ENCODE results near the gene TAF11.

DNA sequence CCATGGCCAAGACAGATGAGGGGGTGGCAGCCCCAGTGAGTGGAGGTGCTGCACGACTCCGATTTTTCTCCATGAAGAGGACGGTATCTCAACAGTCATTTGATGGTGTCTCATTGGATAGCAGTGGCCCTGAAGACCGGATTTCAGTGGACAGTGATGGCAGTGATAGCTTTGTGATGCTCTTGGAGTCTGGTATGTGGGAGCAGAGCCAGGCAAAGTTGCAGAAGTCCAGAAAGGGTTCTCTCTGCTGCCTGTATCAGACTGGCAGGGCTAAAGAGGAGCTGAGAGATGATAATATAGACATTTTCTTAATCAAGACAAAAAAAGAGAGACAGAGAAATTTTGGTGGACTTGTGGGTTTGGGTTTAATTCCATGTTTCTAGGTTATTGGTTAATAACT is 23.8 kb downstream of the TAF11 start:
- TF ChIP-seq, protein P1, sequence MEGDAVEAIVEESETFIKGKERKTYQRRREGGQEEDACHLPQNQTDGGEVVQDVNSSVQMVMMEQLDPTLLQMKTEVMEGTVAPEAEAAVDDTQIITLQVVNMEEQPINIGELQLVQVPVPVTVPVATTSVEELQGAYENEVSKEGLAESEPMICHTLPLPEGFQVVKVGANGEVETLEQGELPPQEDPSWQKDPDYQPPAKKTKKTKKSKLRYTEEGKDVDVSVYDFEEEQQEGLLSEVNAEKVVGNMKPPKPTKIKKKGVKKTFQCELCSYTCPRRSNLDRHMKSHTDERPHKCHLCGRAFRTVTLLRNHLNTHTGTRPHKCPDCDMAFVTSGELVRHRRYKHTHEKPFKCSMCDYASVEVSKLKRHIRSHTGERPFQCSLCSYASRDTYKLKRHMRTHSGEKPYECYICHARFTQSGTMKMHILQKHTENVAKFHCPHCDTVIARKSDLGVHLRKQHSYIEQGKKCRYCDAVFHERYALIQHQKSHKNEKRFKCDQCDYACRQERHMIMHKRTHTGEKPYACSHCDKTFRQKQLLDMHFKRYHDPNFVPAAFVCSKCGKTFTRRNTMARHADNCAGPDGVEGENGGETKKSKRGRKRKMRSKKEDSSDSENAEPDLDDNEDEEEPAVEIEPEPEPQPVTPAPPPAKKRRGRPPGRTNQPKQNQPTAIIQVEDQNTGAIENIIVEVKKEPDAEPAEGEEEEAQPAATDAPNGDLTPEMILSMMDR (conservative IDR thresholded peaks at IDR 0.05; ENCODE audit: low read length): no peak
- no peak for TF ChIP-seq EZH2phosphoT487 (IDR thresholded peaks at IDR 0.05; ENCODE audit: borderline replicate concordance, low read depth, low read length)
